ENCODE data around the gene ST8SIA5.

ST8SIA5 gene

GRCh38 chr18:46711444-46711863, 45.4 kb downstream of the ST8SIA5 start:
- H3K9me3 Mint-ChIP-seq: no peaks in the 10 kb centered on the region
- no peak for DNase-seq

GRCh38 chr18:46706968-46707367, 49.9 kb downstream of the ST8SIA5 start:
- H3K27me3 Mint-ChIP-seq: peaks cover 5% of the 10 kb centered on the region
- H3K4me1 Mint-ChIP-seq (ENCODE audit: low read depth): no peaks in the 10 kb centered on the region
- no peaks in the 10 kb centered on the region for H3K9me3 Mint-ChIP-seq
- no peak for DNase-seq
- no peaks in the 10 kb centered on the region for H3K36me3 Mint-ChIP-seq (ENCODE audit: low read depth)
- no peak overlapping the region for H3K27ac Mint-ChIP-seq
- H3K4me3 Mint-ChIP-seq: no peak overlapping the region

More at GRCh38 chr18:46711444-46711863, 45.4 kb downstream of the ST8SIA5 start:
- no peak overlapping the region for H3K4me3 Mint-ChIP-seq
- peaks cover 5% of the 10 kb centered on the region for H3K27me3 Mint-ChIP-seq
- no peaks in the 10 kb centered on the region for H3K4me1 Mint-ChIP-seq (ENCODE audit: low read depth)
- H3K27ac Mint-ChIP-seq: no peak overlapping the region
- no peaks in the 10 kb centered on the region for H3K36me3 Mint-ChIP-seq (ENCODE audit: low read depth)

GRCh38 chr18:46705521-46705920, 51.3 kb downstream of the ST8SIA5 start:
- Mint-ChIP-seq H3K27me3 (no peaks in the 10 kb centered on the region), H3K36me3 (ENCODE audit: low read depth) (no peaks in the 10 kb centered on the region), H3K4me1 (ENCODE audit: low read depth) (no peaks in the 10 kb centered on the region), H3K9me3 (no peaks in the 10 kb centered on the region), H3K27ac (no peak overlapping the region), H3K4me3 (no peak overlapping the region)
- DNase-seq: no peak

- Mint-ChIP-seq H3K9me3 (no peaks in the 10 kb centered on the region), H3K36me3 (ENCODE audit: low read depth) (no peaks in the 10 kb centered on the region), H3K4me1 (ENCODE audit: low read depth) (no peaks in the 10 kb centered on the region), H3K4me3 (no peak overlapping the region), H3K27me3 (no peaks in the 10 kb centered on the region), H3K27ac (no peak overlapping the region)
- DNase-seq: no peak
These were observed 52.0 kb downstream of the ST8SIA5 start for GRCh38 chr18:46704816-46705215.

GRCh38 chr18:46704189-46704588, 52.7 kb downstream of the ST8SIA5 start:
- Mint-ChIP-seq H3K36me3 (ENCODE audit: low read depth) (no peaks in the 10 kb centered on the region), H3K27me3 (no peaks in the 10 kb centered on the region), H3K9me3 (no peaks in the 10 kb centered on the region), H3K27ac (no peak overlapping the region), H3K4me3 (no peak overlapping the region), H3K4me1 (ENCODE audit: low read depth) (no peaks in the 10 kb centered on the region)
- no peak for DNase-seq

GRCh38 chr18:46702471-46702870, 54.4 kb downstream of the ST8SIA5 start:
- H3K27me3 Mint-ChIP-seq: no peaks in the 10 kb centered on the region
- H3K4me1 Mint-ChIP-seq (ENCODE audit: low read depth): no peaks in the 10 kb centered on the region
- H3K36me3 Mint-ChIP-seq (ENCODE audit: low read depth): no peaks in the 10 kb centered on the region
- peaks cover 7% of the 10 kb centered on the region for H3K9me3 Mint-ChIP-seq
- H3K4me3 Mint-ChIP-seq: no peak overlapping the region
- DNase-seq: no peak
- no peak overlapping the region for H3K27ac Mint-ChIP-seq

- Mint-ChIP-seq H3K27ac (no peak overlapping the region), H3K36me3 (ENCODE audit: low read depth) (no peaks in the 10 kb centered on the region), H3K27me3 (no peaks in the 10 kb centered on the region), H3K4me1 (ENCODE audit: low read depth) (no peaks in the 10 kb centered on the region), H3K9me3 (peaks cover 7% of the 10 kb centered on the region), H3K4me3 (no peak overlapping the region)
- no peak for DNase-seq
These were observed 56.6 kb downstream of the ST8SIA5 start for GRCh38 chr18:46700066-46700824.

GRCh38 chr18:46696702-46697101, 60.2 kb downstream of the ST8SIA5 start:
- DNase-seq: no peak
- H3K36me3 Mint-ChIP-seq (ENCODE audit: low read depth): no peaks in the 10 kb centered on the region
- no peaks in the 10 kb centered on the region for H3K4me1 Mint-ChIP-seq (ENCODE audit: low read depth)
- H3K27ac Mint-ChIP-seq: no peak overlapping the region
- no peaks in the 10 kb centered on the region for H3K27me3 Mint-ChIP-seq
- H3K4me3 Mint-ChIP-seq: no peak overlapping the region
- peaks cover 7% of the 10 kb centered on the region for H3K9me3 Mint-ChIP-seq

GRCh38 chr18:46696268-46696667, 60.6 kb downstream of the ST8SIA5 start:
- H3K9me3 Mint-ChIP-seq: peaks cover 7% of the 10 kb centered on the region
- H3K36me3 Mint-ChIP-seq (ENCODE audit: low read depth): no peaks in the 10 kb centered on the region
- H3K4me1 Mint-ChIP-seq (ENCODE audit: low read depth): no peaks in the 10 kb centered on the region
- no peaks in the 10 kb centered on the region for H3K27me3 Mint-ChIP-seq
- no peak for DNase-seq
- H3K4me3 Mint-ChIP-seq: no peak overlapping the region
- H3K27ac Mint-ChIP-seq: no peak overlapping the region

GRCh38 chr18:46693996-46694395, 62.9 kb downstream of the ST8SIA5 start:
- H3K4me3 Mint-ChIP-seq: no peak overlapping the region
- no peak for DNase-seq
- H3K4me1 Mint-ChIP-seq (ENCODE audit: low read depth): no peaks in the 10 kb centered on the region
- H3K27me3 Mint-ChIP-seq: no peaks in the 10 kb centered on the region
- peaks cover 7% of the 10 kb centered on the region for H3K9me3 Mint-ChIP-seq
- no peaks in the 10 kb centered on the region for H3K36me3 Mint-ChIP-seq (ENCODE audit: low read depth)
- H3K27ac Mint-ChIP-seq: no peak overlapping the region

GRCh38 chr18:46688853-46689525, 67.9 kb downstream of the ST8SIA5 start:
- no peaks in the 10 kb centered on the region for H3K4me1 Mint-ChIP-seq (ENCODE audit: low read depth)
- H3K4me3 Mint-ChIP-seq: no peak overlapping the region
- DNase-seq: no peak
- no peaks in the 10 kb centered on the region for H3K27me3 Mint-ChIP-seq
- no peaks in the 10 kb centered on the region for H3K9me3 Mint-ChIP-seq
- no peak overlapping the region for H3K27ac Mint-ChIP-seq
- no peaks in the 10 kb centered on the region for H3K36me3 Mint-ChIP-seq (ENCODE audit: low read depth)

- Mint-ChIP-seq H3K27me3 (no peaks in the 10 kb centered on the region), H3K4me3 (no peak overlapping the region), H3K36me3 (ENCODE audit: low read depth) (no peaks in the 10 kb centered on the region)
These were observed 70.7 kb downstream of the ST8SIA5 start for GRCh38 chr18:46686186-46686585.

GRCh38 chr18:46683252-46683651, 73.6 kb downstream of the ST8SIA5 start:
- Mint-ChIP-seq H3K4me3 (no peak overlapping the region), H3K36me3 (ENCODE audit: low read depth) (no peaks in the 10 kb centered on the region), H3K27ac (no peak overlapping the region), H3K4me1 (ENCODE audit: low read depth) (no peaks in the 10 kb centered on the region), H3K9me3 (no peaks in the 10 kb centered on the region), H3K27me3 (no peaks in the 10 kb centered on the region)
- DNase-seq: no peak

More at GRCh38 chr18:46686186-46686585, 70.7 kb downstream of the ST8SIA5 start:
- Mint-ChIP-seq H3K4me1 (ENCODE audit: low read depth) (no peaks in the 10 kb centered on the region), H3K27ac (no peak overlapping the region), H3K9me3 (no peaks in the 10 kb centered on the region)
- no peak for DNase-seq

GRCh38 chr18:46680784-46681695, 75.8 kb downstream of the ST8SIA5 start:
- DNase-seq: no peak
- Mint-ChIP-seq H3K27ac (no peak overlapping the region), H3K9me3 (no peaks in the 10 kb centered on the region), H3K27me3 (peaks cover 7% of the 10 kb centered on the region), H3K4me1 (ENCODE audit: low read depth) (no peaks in the 10 kb centered on the region), H3K4me3 (no peak overlapping the region), H3K36me3 (ENCODE audit: low read depth) (no peaks in the 10 kb centered on the region)
